ENCODE results near the gene PEAR1. TPM values are rescaled to one million over a fixed set of nuclear protein-coding genes. Genes with fewer than 3 reads are reported as not detected.

PEAR1 gene
- total RNA-seq, 1 experiment from 2014 or later = 11.9 TPM

DNA sequence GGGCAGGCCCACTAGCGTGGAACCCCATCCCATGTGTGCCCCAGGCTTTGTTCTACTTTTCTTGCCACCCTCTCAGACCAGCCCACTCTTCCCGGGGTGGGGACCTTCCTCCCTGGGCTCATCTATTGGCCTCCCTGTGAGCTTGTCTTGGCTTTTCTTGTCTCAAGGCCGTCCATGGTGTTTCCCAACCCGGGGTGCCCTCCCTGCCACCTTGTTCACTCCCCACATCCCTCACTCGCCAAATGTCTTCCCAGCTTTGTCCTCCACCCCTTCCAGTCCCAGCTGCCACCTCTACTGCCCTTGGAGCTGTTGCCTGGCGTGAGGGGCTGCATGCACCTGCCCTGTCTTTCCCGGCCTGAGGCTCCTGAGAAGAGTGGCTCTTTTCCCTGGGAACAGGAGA is 45.3 kb downstream of the PEAR1 start:
- CTCF ChIA-PET = no interaction called here

DNA sequence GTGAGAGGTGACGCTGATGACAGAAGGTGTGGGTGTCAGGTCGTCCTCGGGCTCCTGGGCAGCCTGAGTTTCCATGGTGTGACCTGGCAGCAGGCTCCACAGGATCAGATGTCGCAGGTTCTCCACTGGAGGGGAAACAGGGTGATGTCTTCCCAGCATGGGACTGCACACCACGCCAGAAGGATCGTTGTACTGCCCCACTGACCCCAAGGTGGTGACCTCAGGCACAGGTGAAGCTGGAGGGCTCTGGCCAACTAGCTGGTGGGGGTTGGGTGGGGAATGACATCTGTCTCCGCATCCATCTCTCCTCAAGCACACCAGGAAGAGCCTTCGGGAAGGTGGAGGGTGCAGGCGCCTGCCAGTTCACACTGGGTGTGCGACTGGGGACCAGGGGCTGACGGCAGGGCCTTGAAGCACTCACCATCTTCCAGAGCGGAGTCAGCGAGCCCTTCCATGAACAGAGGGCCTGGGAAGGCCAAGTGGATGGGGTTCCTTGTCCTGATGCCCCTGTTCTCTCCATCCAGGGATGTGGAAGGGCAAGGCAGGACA is 46.3 kb downstream of the PEAR1 start:
- Histone ChIP-seq H3F3A (ENCODE audit: low read length, unreplicated experiment) (no peaks in the 10 kb centered on the region), H3K4me2 (ENCODE audit: low read length) (no peak overlapping the region), H3K4me3 (ENCODE audit: low read length) (no peak overlapping the region), H4K20me1 (ENCODE audit: low read length) (no peaks in the 10 kb centered on the region), H3K36me3 (ENCODE audit: low read depth, low read length) (peaks cover 28% of the 10 kb centered on the region), H3K9me3 (ENCODE audit: low read length) (no peaks in the 10 kb centered on the region), H3K4me1 (ENCODE audit: insufficient read depth, low read length) (no peaks in the 10 kb centered on the region), H3K79me2 (ENCODE audit: low read length) (no peaks in the 10 kb centered on the region), H3K27ac (ENCODE audit: low read length) (no peak overlapping the region), H2AFZ (ENCODE audit: low read length) (no peak overlapping the region), H3K9me2 (replicated peaks; ENCODE audit: low read length) (no peaks in the 10 kb centered on the region), H3K9ac (ENCODE audit: low read length) (no peak overlapping the region), H3K27me3 (ENCODE audit: low read length) (no peaks in the 10 kb centered on the region)
- BruUV-seq (replicated peaks) = no TSS peak
- DNase-seq = no peak
- no peak for TF ChIP-seq EZH2phosphoT487 (IDR thresholded peaks at IDR 0.05; ENCODE audit: borderline replicate concordance, low read length)
- TF ChIP-seq, protein P1, sequence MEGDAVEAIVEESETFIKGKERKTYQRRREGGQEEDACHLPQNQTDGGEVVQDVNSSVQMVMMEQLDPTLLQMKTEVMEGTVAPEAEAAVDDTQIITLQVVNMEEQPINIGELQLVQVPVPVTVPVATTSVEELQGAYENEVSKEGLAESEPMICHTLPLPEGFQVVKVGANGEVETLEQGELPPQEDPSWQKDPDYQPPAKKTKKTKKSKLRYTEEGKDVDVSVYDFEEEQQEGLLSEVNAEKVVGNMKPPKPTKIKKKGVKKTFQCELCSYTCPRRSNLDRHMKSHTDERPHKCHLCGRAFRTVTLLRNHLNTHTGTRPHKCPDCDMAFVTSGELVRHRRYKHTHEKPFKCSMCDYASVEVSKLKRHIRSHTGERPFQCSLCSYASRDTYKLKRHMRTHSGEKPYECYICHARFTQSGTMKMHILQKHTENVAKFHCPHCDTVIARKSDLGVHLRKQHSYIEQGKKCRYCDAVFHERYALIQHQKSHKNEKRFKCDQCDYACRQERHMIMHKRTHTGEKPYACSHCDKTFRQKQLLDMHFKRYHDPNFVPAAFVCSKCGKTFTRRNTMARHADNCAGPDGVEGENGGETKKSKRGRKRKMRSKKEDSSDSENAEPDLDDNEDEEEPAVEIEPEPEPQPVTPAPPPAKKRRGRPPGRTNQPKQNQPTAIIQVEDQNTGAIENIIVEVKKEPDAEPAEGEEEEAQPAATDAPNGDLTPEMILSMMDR (conservative IDR thresholded peaks at IDR 0.05; ENCODE audit: low read depth, low read length) = no peak
- CTCF ChIA-PET = no interaction called here
- intact Hi-C loops (cut with micrococcal nuclease) = no loop called here
- no peak for ATAC-seq
- POLR2A ChIA-PET (ENCODE audit: unreplicated experiment) = no interaction called here

More for the DNA sequence above, 45.3 kb downstream of the PEAR1 start:
- TF ChIP-seq, protein P1 (conservative IDR thresholded peaks at IDR 0.05; ENCODE audit: low read depth, low read length) = no peak
- TF ChIP-seq EZH2 (IDR thresholded peaks at IDR 0.05; ENCODE audit: low read length, unreplicated experiment) (no peak), EZH2phosphoT487 (IDR thresholded peaks at IDR 0.05; ENCODE audit: borderline replicate concordance, low read length) (no peak)
- Histone ChIP-seq H2AFZ (ENCODE audit: low read length) (no peak overlapping the region), H3F3A (ENCODE audit: low read length, unreplicated experiment) (no peaks in the 10 kb centered on the region), H3K9me2 (replicated peaks; ENCODE audit: low read length) (no peaks in the 10 kb centered on the region), H3K79me2 (ENCODE audit: low read length) (no peaks in the 10 kb centered on the region), H3K4me2 (ENCODE audit: low read length) (no peak overlapping the region), H3K27ac (ENCODE audit: low read length) (no peak overlapping the region), H3K27me3 (ENCODE audit: low read length) (no peaks in the 10 kb centered on the region), H3K36me3 (ENCODE audit: low read depth, low read length) (peaks cover 20% of the 10 kb centered on the region; the same call in 1 of the 2 replicates), H3K4me1 (ENCODE audit: insufficient read depth, low read length) (no peaks in the 10 kb centered on the region), H3K4me3 (ENCODE audit: low read length) (no peak overlapping the region), H4K20me1 (ENCODE audit: low read length) (no peaks in the 10 kb centered on the region), H3K9ac (ENCODE audit: low read length) (no peak overlapping the region), H3K9me3 (ENCODE audit: low read length) (no peaks in the 10 kb centered on the region)
- ATAC-seq (no peak), DNase-seq (no peak)
- POLR2A ChIA-PET (ENCODE audit: unreplicated experiment) = no interaction called here
- no TSS peak for BruUV-seq (replicated peaks)
- intact Hi-C loops (cut with micrococcal nuclease) = no loop called here

DNA sequence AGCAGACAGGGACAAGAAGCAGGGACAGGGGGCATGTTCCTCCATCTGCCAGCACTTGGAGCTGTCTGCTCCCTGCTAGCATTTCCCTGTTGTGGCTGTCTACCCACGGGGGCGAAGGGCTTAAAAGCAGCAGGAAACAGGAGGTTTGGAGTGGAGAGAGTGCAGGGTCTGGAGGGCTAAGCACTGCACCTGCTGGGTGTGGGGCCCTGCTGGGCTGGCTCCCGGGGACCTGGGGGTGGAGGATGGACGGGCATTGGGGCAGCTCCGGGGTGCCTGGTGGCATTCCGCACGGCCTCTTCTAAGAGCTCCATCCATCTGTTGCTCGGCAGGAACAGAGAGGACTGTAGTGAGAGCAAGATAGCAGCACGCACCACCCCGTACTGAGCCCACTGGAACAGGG is 48.2 kb downstream of the PEAR1 start:
- Histone ChIP-seq H4K20me1 (ENCODE audit: low read length) (no peaks in the 10 kb centered on the region), H3K36me3 (ENCODE audit: low read depth, low read length) (peaks cover 36% of the 10 kb centered on the region), H3K4me3 (ENCODE audit: low read length) (no peak overlapping the region), H3K4me2 (ENCODE audit: low read length) (no peak overlapping the region), H3K9me3 (ENCODE audit: low read length) (no peaks in the 10 kb centered on the region), H3K27me3 (ENCODE audit: low read length) (no peaks in the 10 kb centered on the region), H2AFZ (ENCODE audit: low read length) (no peak overlapping the region), H3K4me1 (ENCODE audit: insufficient read depth, low read length) (peaks cover 8% of the 10 kb centered on the region; the same call in 1 of the 2 replicates), H3K79me2 (ENCODE audit: low read length) (no peaks in the 10 kb centered on the region), H3K27ac (ENCODE audit: low read length) (no peak overlapping the region), H3K9ac (ENCODE audit: low read length) (no peak overlapping the region), H3K9me2 (replicated peaks; ENCODE audit: low read length) (no peaks in the 10 kb centered on the region), H3F3A (ENCODE audit: low read length, unreplicated experiment) (no peaks in the 10 kb centered on the region)
- TF ChIP-seq EZH2 (IDR thresholded peaks at IDR 0.05; ENCODE audit: low read length, unreplicated experiment) = no peak
- TF ChIP-seq EZH2phosphoT487 (IDR thresholded peaks at IDR 0.05; ENCODE audit: borderline replicate concordance, low read length) = no peak
- TF ChIP-seq, protein P1 (conservative IDR thresholded peaks at IDR 0.05; ENCODE audit: low read depth, low read length) = no peak
- CTCF ChIA-PET = no interaction called here
- POLR2A ChIA-PET (ENCODE audit: unreplicated experiment) = no interaction called here
- ATAC-seq (no peak), DNase-seq (no peak)
- no TSS peak for BruUV-seq (replicated peaks)
- intact Hi-C loops (cut with micrococcal nuclease) = no loop called here
